Measurements from ENCODE around the gene CLCN7.

DNA sequence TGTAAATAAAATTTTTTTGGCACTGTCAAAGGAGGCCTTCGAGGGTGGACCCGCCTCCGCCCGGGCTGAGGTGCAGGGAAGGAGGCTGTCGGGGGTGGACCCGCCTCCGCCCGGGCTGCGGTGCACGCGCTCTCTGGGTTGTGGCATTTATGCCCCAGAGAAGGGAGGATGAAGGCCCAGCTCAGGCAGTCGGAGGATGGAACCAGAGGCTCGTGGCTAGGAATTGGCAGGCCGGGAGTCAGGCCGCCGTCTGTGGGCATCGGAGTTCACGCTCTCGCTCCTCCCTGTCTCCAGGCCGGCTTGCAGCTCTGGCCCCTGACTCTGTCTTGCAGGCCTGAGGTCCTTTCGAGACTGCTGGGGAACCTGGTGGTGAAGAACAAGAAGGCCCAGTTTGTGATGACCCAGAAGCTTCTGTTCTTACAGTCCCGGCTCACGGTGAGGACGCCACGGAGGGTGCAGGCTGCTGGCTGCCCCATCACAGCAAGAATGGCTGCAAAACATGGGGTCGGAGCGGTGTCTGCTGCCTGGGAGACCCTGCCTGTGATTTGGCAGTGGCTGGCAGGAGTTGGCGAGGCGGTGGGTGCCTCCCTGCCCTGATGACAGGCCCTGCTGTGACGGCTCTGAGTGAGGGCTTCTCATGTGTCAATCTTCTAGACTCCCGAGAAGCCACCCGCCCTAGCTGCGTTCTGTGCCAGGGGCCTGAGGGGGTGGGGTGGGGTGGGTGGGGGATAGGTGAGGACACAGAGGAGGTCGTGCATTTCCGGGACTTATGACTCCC, 24.3 kb upstream of the CLCN7 start:
- TF ChIP-seq CTCF (IDR thresholded peaks at IDR 0.05; ENCODE audit: low read depth, low read length): no peak
- TF ChIP-seq EZH2phosphoT487 (IDR thresholded peaks at IDR 0.05; ENCODE audit: low read depth): no peak

Data from OCI-LY3 (cell line).